Measurements from ENCODE around the gene MTHFR. TPM values are rescaled to one million over a fixed set of nuclear protein-coding genes. Genes with fewer than 3 reads are reported as not detected.

MTHFR gene
- polyA plus RNA-seq, 1 of the 3 experiments (the other 2 are of a cell fraction) = 5.3 TPM

DNA sequence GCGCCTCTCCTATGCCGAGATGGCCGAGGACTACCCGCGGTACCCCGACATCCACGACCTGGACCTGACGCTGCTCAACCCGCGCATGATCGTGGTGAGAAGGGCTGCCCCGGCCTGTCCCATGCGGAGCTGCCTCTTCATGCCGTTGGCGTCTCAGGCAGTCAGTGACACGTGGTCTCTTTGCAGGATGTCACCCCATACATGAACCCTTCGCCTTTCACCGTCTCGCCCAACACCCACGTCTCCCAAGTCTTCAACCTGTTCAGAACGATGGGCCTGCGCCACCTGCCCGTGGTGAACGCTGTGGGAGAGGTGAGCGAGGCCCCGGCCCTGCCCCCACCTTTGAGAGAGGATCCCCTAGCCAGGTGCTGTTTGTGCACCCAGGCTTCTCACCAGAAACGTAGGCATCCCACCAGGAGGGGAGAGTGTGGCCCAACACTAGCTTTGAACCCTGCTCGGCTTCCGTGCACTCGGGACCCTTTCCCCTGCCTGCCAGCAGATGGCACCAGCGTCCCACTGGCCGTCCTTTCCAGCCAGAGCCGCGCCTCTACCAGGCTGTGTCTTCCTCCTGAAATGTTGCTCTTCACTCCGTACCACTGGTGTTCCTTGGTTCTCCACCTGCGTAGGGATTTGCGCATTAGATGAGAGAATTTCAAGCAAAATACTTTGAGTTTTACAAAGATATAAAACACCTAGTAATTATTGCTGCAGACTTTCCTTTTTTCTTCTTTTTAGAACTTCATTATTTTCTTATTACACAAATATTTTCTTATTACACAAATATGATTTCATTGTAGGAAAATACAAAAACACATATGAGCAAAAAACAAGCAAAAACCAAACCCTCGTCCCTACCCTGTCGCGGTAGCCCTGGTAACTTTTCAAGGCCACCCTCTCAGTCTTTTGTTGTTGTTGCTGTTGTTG is 32.8 kb upstream of the MTHFR start:
- Histone ChIP-seq H3K4me3 (ENCODE audit: low read depth in 2 of 2, low read length in 1 of 2) (peak overlapping the region in 1 of 2 experiments; percentile 36; a peak in 1 of 4 replicates), H4K20me1 (ENCODE audit: insufficient read depth) (peaks cover 4% of the 10 kb centered on the region; the same call in 1 of the 2 replicates), H3K27me3 (ENCODE audit: insufficient read depth) (no peaks in the 10 kb centered on the region), H3K36me3 (replicated peaks in 1 of 2; ENCODE audit: control insufficient read depth in 1 of 2, insufficient read depth in 2 of 2, low read length in 1 of 2) (peaks cover 47 to 80% of the 10 kb centered on the region in 2 experiments), H3K9ac (no peak overlapping the region), H3K9me3 (no peaks in the 10 kb centered on the region), H3K9me2 (no peaks in the 10 kb centered on the region), H3K4me2 (no peak overlapping the region), H3K79me2 (ENCODE audit: insufficient read depth) (no peaks in the 10 kb centered on the region), H3K4me1 (ENCODE audit: control insufficient read depth in 1 of 2, insufficient read depth in 2 of 2, low read depth in 1 of 2, low read length in 1 of 2) (peaks cover 0 to 26% of the 10 kb centered on the region in 2 experiments; a peak in 2 of 4 replicates), H3F3A (replicated peaks; ENCODE audit: insufficient read depth) (no peaks in the 10 kb centered on the region), H2AFZ (ENCODE audit: low read depth) (no peak overlapping the region), H3K27ac (ENCODE audit: low read depth in 2 of 2, low read length in 1 of 2) (no peak overlapping the region; a peak in 1 of 4 replicates)
- TF ChIP-seq TEAD4 (IDR thresholded peaks at IDR 0.05; ENCODE audit: borderline replicate concordance, insufficient read depth) (no peak), RAD21 (IDR thresholded peaks at IDR 0.05; ENCODE audit: low read length) (peak; percentile 99), NRF1 (IDR thresholded peaks at IDR 0.05; ENCODE audit: low read depth, low read length) (no peak), EZH2phosphoT487 (IDR thresholded peaks at IDR 0.05; ENCODE audit: borderline replicate concordance, low read depth) (no peak), JUND (IDR thresholded peaks at IDR 0.05) (no peak), RFX5 (IDR thresholded peaks at IDR 0.05; ENCODE audit: low read length) (no peak), CHD2 (IDR thresholded peaks at IDR 0.05; ENCODE audit: low read length, partially characterized antibody) (peak; percentile 55), MXI1 (IDR thresholded peaks at IDR 0.05; ENCODE audit: low read depth, low read length) (no peak; the same call in 1 of the 2 replicates), EP300 (IDR thresholded peaks at IDR 0.05; ENCODE audit: borderline replicate concordance in 1 of 2, low read depth in 1 of 2, low read length in 1 of 2) (no peak), POLR2AphosphoS5 (IDR thresholded peaks at IDR 0.05; ENCODE audit: low read depth, low read length) (0 out of 2 replicates have a peak, but pooled peaks have one; percentile 9), SMC3 (IDR thresholded peaks at IDR 0.05; ENCODE audit: low read depth, low read length) (peak; percentile 98), MEF2A (IDR thresholded peaks at IDR 0.05; ENCODE audit: borderline replicate concordance, low read depth) (no peak), RCOR1 (IDR thresholded peaks at IDR 0.05; ENCODE audit: low read length) (0 out of 2 replicates have a peak, but pooled peaks have one; percentile 30), YY1 (IDR thresholded peaks at IDR 0.05; ENCODE audit: low read depth) (no peak)
- TF ChIP-seq, protein P1, sequence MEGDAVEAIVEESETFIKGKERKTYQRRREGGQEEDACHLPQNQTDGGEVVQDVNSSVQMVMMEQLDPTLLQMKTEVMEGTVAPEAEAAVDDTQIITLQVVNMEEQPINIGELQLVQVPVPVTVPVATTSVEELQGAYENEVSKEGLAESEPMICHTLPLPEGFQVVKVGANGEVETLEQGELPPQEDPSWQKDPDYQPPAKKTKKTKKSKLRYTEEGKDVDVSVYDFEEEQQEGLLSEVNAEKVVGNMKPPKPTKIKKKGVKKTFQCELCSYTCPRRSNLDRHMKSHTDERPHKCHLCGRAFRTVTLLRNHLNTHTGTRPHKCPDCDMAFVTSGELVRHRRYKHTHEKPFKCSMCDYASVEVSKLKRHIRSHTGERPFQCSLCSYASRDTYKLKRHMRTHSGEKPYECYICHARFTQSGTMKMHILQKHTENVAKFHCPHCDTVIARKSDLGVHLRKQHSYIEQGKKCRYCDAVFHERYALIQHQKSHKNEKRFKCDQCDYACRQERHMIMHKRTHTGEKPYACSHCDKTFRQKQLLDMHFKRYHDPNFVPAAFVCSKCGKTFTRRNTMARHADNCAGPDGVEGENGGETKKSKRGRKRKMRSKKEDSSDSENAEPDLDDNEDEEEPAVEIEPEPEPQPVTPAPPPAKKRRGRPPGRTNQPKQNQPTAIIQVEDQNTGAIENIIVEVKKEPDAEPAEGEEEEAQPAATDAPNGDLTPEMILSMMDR (IDR thresholded peaks at IDR 0.05) = peak; percentile 97
- ChIA-PET POLR2A (interaction anchor here (2.8 kb wide), 1 partner anchor 70 kb away, joined by 17 read pairs; no protein-coding TSS in a partner anchor), CTCF (interaction anchor here (0.6 to 15.4 kb wide), 37 partner anchors 9 to 444 kb away, joined by 3 to 316 read pairs (median 5); partner anchors contain the start of genes CLCN6, MFN2, MTHFR and NPPA)
- DNase-seq = peak; percentile 93
- WGBS (ENCODE audit: low lambda C conversion rate) = 58% methylated on average over 38 of the region's 40 CpGs

All from SK-N-SH (cell line).